ENCODE data around the gene SOS2.

DNA sequence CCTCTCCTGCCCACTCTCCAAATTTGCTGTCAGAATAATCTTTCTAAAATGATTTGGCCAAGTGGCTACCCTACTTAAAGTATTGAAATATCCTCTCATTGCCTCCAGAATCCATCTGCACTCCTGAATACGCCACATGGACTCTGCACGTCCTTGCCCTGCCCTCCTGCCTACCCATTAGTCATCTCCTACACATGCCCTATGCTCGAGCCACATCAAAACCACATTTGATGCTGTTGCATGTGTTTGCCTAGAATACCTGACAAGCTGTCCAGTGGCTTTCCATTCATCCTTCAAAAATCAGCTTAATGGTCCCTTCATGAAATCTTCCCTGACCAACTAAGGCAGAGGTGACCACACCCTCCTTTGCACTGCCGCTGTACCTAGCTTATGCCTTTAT lies 132.0 kb downstream of the SOS2 start:
- TF ChIP-seq, protein P1, sequence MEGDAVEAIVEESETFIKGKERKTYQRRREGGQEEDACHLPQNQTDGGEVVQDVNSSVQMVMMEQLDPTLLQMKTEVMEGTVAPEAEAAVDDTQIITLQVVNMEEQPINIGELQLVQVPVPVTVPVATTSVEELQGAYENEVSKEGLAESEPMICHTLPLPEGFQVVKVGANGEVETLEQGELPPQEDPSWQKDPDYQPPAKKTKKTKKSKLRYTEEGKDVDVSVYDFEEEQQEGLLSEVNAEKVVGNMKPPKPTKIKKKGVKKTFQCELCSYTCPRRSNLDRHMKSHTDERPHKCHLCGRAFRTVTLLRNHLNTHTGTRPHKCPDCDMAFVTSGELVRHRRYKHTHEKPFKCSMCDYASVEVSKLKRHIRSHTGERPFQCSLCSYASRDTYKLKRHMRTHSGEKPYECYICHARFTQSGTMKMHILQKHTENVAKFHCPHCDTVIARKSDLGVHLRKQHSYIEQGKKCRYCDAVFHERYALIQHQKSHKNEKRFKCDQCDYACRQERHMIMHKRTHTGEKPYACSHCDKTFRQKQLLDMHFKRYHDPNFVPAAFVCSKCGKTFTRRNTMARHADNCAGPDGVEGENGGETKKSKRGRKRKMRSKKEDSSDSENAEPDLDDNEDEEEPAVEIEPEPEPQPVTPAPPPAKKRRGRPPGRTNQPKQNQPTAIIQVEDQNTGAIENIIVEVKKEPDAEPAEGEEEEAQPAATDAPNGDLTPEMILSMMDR (IDR thresholded peaks at IDR 0.05), result no peak
- TF ChIP-seq POLR2AphosphoS5 (IDR thresholded peaks at IDR 0.05) (no peak), POLR2A (IDR thresholded peaks at IDR 0.05) (no peak)
